Retina (tissue), 1 donor: Measurements from ENCODE around the gene SDR39U1.
A peak's percentile ranks its signal among the peaks of the same experiment; 100 is the strongest.
"Not testable (repeated sequence)": the region's sequence is repeated elsewhere in the genome, so short reads cannot be mapped to it uniquely, and the experiment has no call there.

Experiments used
- DNase-seq: peaks from one replicate; pipeline ENCODE4 v3.0.0-alpha.2; 2016

The SDR39U1 gene

GRCh38 chr14:24442240-24443052 lies at the start of gene SDR39U1:
SDR39U1 (minus strand) TSS chr14:24442776; CDS start chr14:24442769, 7 bp downstream.
- peak; percentile 95 for DNase-seq

GRCh38 chr14:24491586-24492408 lies 49.2 kb upstream of the SDR39U1 start:
- not testable (repeated sequence) for DNase-seq

- no peak for DNase-seq
Observed at GRCh38 chr14:24483604-24484252, 41.2 kb upstream of the SDR39U1 start.

GRCh38 chr14:24482699-24483303 lies 40.2 kb upstream of the SDR39U1 start:
- not testable (repeated sequence) for DNase-seq

- peak; percentile 54 for DNase-seq
Observed at GRCh38 chr14:24481622-24482324, 39.2 kb upstream of the SDR39U1 start.

- not testable (repeated sequence) for DNase-seq
Observed at GRCh38 chr14:24479999-24480398, 37.4 kb upstream of the SDR39U1 start.

- DNase-seq: no peak
Observed at GRCh38 chr14:24475261-24475660, 32.7 kb upstream of the SDR39U1 start.

- no peak for DNase-seq
Observed at GRCh38 chr14:24473211-24473610, 30.6 kb upstream of the SDR39U1 start.

- not testable (repeated sequence) for DNase-seq
Observed at GRCh38 chr14:24470450-24470849, 27.9 kb upstream of the SDR39U1 start.

- no peak for DNase-seq
Observed at GRCh38 chr14:24465805-24466204, 23.2 kb upstream of the SDR39U1 start.

- DNase-seq: no peak
Observed at GRCh38 chr14:24465368-24465767, 22.8 kb upstream of the SDR39U1 start.

- DNase-seq: no peak
Observed at GRCh38 chr14:24463884-24464785, 21.6 kb upstream of the SDR39U1 start.

GRCh38 chr14:24463017-24463883 lies 20.7 kb upstream of the SDR39U1 start:
- DNase-seq: no peak

- no peak for DNase-seq
Observed at GRCh38 chr14:24461336-24461735, 18.8 kb upstream of the SDR39U1 start.

- DNase-seq: no peak
Observed at GRCh38 chr14:24459331-24459730, 16.8 kb upstream of the SDR39U1 start.

- no peak for DNase-seq
Observed at GRCh38 chr14:24458736-24459135, 16.2 kb upstream of the SDR39U1 start.

- no peak for DNase-seq
Observed at GRCh38 chr14:24456980-24457379, 14.4 kb upstream of the SDR39U1 start.

- DNase-seq: not testable (repeated sequence)
Observed at GRCh38 chr14:24450828-24451227, 8.3 kb upstream of the SDR39U1 start.

- no peak for DNase-seq
Observed at GRCh38 chr14:24443053-24443665, 583 bp upstream of the SDR39U1 start.

- DNase-seq: no peak
Observed at GRCh38 chr14:24441904-24442239, 704 bp downstream of the SDR39U1 start.
